Activated T-helper 1 cell treated with anti-CD3 and anti-CD28 coated beads, Interleukin-12 subunit alpha, Interleukin-12 subunit beta, Interleukin-2, Interleukin-4 antibody, amounts not matched to agents 30 ng/mL and 10 ng/mL and 1 ng/mL, durations not matched to agents 14 hours and 24 hours and 36 hours (primary cell): ENCODE results near the gene GPATCH2L. TPM values are rescaled to one million over a fixed set of nuclear protein-coding genes. Genes with fewer than 3 reads are reported as not detected.

Source experiments
- DNase-seq: peaks from one replicate; pipeline ENCODE4 v3.0.0; 2021; ENCODE audit warnings: low spot score
- H3K27ac Mint-ChIP-seq: one replicate; pipeline ENCODE4 v1.8.0; 2021; ENCODE audit warnings: mild to moderate bottlenecking, mixed read lengths
- H3K27me3 Mint-ChIP-seq: one replicate; pipeline ENCODE4 v1.8.0; 2022; ENCODE audit warnings: mild to moderate bottlenecking, moderate library complexity, mixed read lengths; ENCODE audit not compliant: insufficient read depth
- H3K36me3 Mint-ChIP-seq: one replicate; pipeline ENCODE4 v1.8.0; 2021; ENCODE audit warnings: low read depth, mixed read lengths
- H3K4me1 Mint-ChIP-seq: one replicate; pipeline ENCODE4 v1.8.0; 2021; ENCODE audit warnings: low read depth, mixed read lengths
- H3K4me3 Mint-ChIP-seq: one replicate; pipeline ENCODE4 v1.8.0; 2021; ENCODE audit warnings: mild to moderate bottlenecking, moderate library complexity, mixed read lengths
- H3K9me3 Mint-ChIP-seq: one replicate; pipeline ENCODE4 v1.8.0; 2021; ENCODE audit warnings: mixed read lengths
- intact Hi-C: fragments of 100-400 bp; cut with micrococcal nuclease; formaldehyde crosslinking; loops from one replicate; pipeline ENCODE4 v1.15.1; 2024
- total RNA-seq: library from RNA; stranded (reverse); gene quantifications from 2 replicates; pipeline ENCODE4 v1.2.3, GENCODE V29; 2022

The GPATCH2L gene
- total RNA-seq, 1 donor from 2014 or later = 56.1 TPM

DNA sequence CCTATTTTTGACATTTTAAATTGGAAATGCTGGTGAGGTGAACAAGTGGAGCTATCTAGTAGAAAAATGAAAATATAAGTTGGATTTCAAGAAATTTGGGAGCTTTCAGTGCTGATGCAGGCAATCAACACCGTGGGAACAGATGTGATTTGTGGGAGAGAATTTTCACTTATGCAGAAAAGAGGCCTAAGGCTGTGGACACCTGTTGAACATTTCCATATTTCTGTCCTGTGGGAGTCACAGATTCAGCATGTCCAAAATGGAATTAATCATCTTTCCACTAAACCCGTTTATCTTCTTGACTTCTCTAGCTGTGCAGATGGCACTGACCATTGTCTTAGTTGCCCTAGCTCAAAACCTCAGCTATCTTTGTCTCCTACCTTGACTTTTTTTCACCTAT lies 2.5 kb upstream of the GPATCH2L start:
- Mint-ChIP-seq H3K27me3 (peaks cover 15% of the 10 kb centered on the region), H3K4me1 (peaks cover 29% of the 10 kb centered on the region), H3K36me3 (peaks cover under 1% of the 10 kb centered on the region), H3K4me3 (no peak overlapping the region), H3K27ac (no peak overlapping the region), H3K9me3 (peaks cover 13% of the 10 kb centered on the region)
- no peak for DNase-seq
- intact Hi-C loops = no loop called here

DNA sequence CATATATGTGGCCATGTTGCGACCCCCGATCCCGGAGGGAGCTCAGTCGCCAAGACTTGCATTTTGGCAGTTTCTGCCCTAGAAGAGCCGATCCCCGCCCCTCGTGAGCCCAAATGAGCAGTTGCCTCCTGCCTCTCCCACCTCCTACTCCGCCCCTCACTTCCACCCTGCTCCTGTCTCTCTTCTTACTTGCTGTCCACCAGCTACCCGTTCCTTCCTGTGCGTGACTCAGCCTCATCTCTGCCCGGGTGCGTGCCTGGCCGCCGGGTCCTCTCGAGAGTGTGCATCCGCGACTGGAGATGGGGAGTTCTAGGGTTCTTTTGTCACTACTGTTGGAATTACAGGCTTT lies 585 bp downstream of the GPATCH2L start:
- intact Hi-C loops = loop anchor here (1.0 to 5.0 kb wide), 6 partner anchors 167 to 1304 kb away; partner anchors contain the start of genes ANGEL1, ERG28, IFT43 and SAMD15
- H3K4me1 Mint-ChIP-seq = peaks cover 60% of the 10 kb centered on the region
- H3K36me3 Mint-ChIP-seq = peaks cover 23% of the 10 kb centered on the region
- H3K9me3 Mint-ChIP-seq = peaks cover 8% of the 10 kb centered on the region
- peaks cover 11% of the 10 kb centered on the region for H3K27me3 Mint-ChIP-seq
- peak overlapping the region; percentile 94 for H3K4me3 Mint-ChIP-seq
- peak; percentile 77 for DNase-seq
- peak overlapping the region; percentile 94 for H3K27ac Mint-ChIP-seq

DNA sequence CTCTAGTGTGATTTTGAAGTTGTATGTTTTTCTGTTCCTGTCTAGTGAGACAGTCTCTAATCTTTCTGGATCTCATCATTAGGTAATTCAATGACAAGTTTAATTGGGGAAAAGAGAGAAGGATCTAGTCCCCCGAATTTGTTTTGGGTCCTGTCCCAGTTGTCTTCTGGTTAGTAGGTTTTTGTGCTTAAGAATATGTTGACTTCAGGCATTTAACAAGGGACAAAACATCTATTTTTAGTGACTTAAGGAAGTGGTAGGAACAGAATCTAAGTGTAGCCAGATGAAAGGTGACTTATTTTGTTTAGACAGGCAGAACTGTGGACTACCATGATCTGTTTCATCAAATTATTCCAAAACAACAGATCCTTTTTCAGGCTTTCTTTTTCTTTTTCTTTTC lies 2.2 kb downstream of the GPATCH2L start:
- Mint-ChIP-seq H3K27ac (peak overlapping the region; percentile 27), H3K27me3 (peaks cover 9% of the 10 kb centered on the region), H3K36me3 (peaks cover 34% of the 10 kb centered on the region), H3K9me3 (peaks cover 8% of the 10 kb centered on the region), H3K4me3 (peak overlapping the region; percentile 94), H3K4me1 (peaks cover 76% of the 10 kb centered on the region)
- no peak for DNase-seq
- intact Hi-C loops = loop anchor here (2.0 to 5.0 kb wide), 5 partner anchors 492 to 1303 kb away; partner anchors contain the start of genes ANGEL1, ERG28, SAMD15 and TMED8

DNA sequence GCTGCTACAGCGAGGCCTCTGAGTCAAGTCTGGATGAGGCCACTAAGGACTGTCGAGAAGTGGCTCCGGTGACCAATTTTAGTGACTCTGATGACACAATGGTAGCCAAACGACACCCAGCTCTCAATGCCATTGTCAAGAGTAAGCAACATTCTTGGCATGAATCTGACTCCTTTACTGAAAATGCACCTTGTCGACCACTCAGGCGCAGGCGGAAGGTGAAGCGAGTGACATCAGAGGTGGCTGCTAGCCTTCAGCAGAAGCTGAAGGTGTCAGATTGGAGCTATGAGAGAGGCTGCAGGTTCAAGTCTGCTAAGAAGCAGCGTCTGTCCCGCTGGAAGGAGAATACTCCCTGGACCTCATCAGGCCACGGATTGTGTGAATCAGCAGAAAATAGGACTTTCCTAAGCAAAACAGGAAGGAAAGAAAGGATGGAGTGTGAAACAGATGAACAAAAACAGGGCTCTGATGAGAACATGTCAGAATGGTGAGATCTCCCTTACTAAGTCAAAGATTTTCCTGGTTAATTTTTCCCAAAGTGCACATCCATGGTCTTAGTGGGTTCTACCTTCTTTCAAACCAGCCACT lies 2.9 kb downstream of the GPATCH2L start:
- Mint-ChIP-seq H3K27ac (no peak overlapping the region), H3K36me3 (peaks cover 39% of the 10 kb centered on the region)

DNA sequence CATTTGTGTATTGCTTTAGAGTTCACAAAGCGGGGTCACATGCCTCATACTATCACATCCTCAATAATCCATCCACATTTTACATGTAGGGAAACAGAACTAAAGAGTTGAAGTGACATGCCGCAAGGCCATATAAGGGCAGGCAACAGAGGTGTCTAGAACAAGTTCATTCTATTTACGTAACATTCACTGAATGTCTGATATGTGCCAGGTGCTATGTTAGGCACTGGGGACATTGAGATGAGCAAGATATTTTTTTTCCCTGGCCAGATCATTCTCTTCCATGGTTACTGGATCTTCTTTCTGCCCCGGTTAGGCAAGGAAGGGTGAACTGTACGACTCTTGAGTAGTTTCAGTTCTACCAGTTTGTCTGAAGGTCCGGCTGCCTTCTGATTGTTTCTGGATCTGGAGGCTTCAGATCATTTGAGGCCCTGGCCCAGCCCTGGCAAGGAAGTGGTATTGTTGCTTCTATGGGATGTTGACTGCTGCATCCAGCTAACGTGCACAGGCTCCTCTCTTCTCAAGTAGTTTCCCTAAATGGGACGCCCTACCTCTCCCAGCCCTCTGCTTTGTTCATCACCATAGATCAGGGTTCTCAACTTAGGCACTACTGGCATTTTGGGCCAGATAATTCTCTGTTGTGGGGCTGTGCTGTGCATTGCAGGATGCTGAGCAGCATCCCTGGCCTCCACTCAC lies 12.1 kb downstream of the GPATCH2L start:
- Mint-ChIP-seq H3K9me3 (no peaks in the 10 kb centered on the region), H3K27me3 (no peaks in the 10 kb centered on the region), H3K4me3 (no peak overlapping the region), H3K36me3 (peaks cover 56% of the 10 kb centered on the region), H3K27ac (peak overlapping the region; percentile 10), H3K4me1 (peaks cover 30% of the 10 kb centered on the region)
- intact Hi-C loops = no loop called here
- DNase-seq = no peak

More for the DNA sequence above, 2.9 kb downstream of the GPATCH2L start:
- H3K4me3 Mint-ChIP-seq = peak overlapping the region; percentile 94
- H3K27me3 Mint-ChIP-seq = peaks cover 4% of the 10 kb centered on the region
- H3K9me3 Mint-ChIP-seq = peaks cover 8% of the 10 kb centered on the region
- DNase-seq = no peak
- H3K4me1 Mint-ChIP-seq = peaks cover 83% of the 10 kb centered on the region
- intact Hi-C loops = loop anchor here (5.0 kb wide), 4 partner anchors 492 to 1223 kb away; partner anchors contain the start of genes ANGEL1, ERG28, SAMD15 and TMED8

DNA sequence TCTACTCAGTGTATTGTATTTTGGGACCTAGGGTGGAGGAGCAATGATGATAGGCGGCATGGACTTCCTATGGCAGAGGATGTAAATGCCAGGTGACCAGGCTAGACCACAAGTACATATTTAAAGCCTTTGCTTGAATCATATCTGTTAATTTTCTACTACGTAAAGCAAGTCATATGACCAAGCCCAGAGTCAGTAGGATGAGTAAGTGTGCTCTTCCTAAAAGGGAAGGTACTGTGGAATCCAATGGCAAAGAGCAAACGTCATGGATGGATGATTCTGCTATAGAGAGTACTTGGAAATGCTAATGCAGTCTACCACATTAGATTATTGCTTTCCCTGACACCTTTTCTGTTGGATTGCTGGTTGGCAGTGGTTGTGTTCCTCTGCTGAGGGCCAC lies 16.8 kb downstream of the GPATCH2L start:
- no peak overlapping the region for H3K4me3 Mint-ChIP-seq
- peaks cover 8% of the 10 kb centered on the region for H3K4me1 Mint-ChIP-seq
- DNase-seq = no peak
- intact Hi-C loops = no loop called here
- peaks cover 55% of the 10 kb centered on the region for H3K36me3 Mint-ChIP-seq
- no peaks in the 10 kb centered on the region for H3K27me3 Mint-ChIP-seq
- H3K27ac Mint-ChIP-seq = no peak overlapping the region
- no peaks in the 10 kb centered on the region for H3K9me3 Mint-ChIP-seq

DNA sequence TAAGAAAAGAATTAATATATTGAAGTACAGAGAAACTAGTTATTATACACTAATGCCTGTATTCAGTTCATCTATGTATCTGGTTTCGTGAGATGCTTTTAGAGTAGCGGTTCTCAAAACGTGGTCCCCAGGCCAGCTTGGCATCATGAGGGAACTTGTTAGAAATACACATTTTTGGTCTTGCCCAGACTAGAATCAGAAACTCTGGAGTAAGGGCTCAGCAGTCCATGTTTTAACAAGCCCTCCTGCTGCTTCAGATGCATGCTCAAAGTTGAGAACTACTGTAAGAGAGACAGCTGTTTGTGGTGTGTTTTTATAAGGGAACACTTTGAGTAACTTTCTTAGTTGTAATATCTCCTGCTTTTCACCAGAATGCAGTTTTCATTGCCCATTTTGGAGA lies 18.1 kb downstream of the GPATCH2L start:
- H3K4me1 Mint-ChIP-seq = no peaks in the 10 kb centered on the region
- DNase-seq = no peak
- H3K4me3 Mint-ChIP-seq = no peak overlapping the region
- intact Hi-C loops = no loop called here
- H3K36me3 Mint-ChIP-seq = peaks cover 54% of the 10 kb centered on the region
- H3K27ac Mint-ChIP-seq = no peak overlapping the region
- H3K27me3 Mint-ChIP-seq = no peaks in the 10 kb centered on the region
- no peaks in the 10 kb centered on the region for H3K9me3 Mint-ChIP-seq

DNA sequence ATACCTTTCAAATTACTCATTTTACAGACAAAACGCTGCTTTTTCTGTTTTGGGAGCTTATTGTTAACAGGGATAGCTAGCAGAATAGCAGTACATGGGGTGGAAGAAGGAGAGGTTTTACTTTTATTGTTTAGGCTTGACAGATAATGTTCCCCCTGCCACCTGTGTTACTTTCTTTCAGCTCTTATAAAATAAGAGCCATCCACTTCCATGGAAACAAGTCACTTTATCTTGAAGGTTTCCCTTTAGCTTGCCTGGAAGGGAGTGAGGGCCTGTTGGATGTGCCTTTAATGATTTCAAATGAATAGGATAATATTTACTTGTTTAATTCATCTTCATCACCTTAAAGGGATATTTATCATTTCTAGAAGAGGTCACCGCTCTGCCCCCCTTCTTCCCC lies 23.3 kb downstream of the GPATCH2L start:
- Mint-ChIP-seq H3K36me3 (peaks cover 53% of the 10 kb centered on the region), H3K4me3 (no peak overlapping the region), H3K4me1 (peaks cover 7% of the 10 kb centered on the region), H3K27ac (no peak overlapping the region), H3K27me3 (no peaks in the 10 kb centered on the region), H3K9me3 (no peaks in the 10 kb centered on the region)
- intact Hi-C loops = no loop called here
- DNase-seq = no peak

DNA sequence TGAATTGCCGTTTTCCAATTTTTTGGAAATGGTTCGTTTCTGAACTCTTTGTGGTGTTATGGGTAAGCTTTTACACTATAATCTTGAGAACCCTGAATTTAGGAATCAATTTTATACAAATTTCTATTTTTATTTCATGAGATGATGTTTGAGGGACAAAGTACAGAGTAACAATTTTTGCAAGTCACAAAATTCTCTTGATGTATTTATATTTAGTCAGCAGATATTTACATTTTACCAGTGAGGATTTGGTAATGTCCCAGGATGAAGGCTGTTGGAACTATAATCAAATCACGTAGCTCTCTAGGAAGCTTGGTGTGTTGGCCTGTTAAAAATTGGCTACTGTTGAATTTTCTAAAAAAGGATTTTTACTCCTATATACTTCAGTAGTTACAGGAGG lies 24.2 kb downstream of the GPATCH2L start:
- peaks cover 7% of the 10 kb centered on the region for H3K4me1 Mint-ChIP-seq
- intact Hi-C loops = no loop called here
- H3K27ac Mint-ChIP-seq = no peak overlapping the region
- no peaks in the 10 kb centered on the region for H3K9me3 Mint-ChIP-seq
- H3K36me3 Mint-ChIP-seq = peaks cover 48% of the 10 kb centered on the region
- H3K4me3 Mint-ChIP-seq = no peak overlapping the region
- no peaks in the 10 kb centered on the region for H3K27me3 Mint-ChIP-seq
- DNase-seq = no peak

DNA sequence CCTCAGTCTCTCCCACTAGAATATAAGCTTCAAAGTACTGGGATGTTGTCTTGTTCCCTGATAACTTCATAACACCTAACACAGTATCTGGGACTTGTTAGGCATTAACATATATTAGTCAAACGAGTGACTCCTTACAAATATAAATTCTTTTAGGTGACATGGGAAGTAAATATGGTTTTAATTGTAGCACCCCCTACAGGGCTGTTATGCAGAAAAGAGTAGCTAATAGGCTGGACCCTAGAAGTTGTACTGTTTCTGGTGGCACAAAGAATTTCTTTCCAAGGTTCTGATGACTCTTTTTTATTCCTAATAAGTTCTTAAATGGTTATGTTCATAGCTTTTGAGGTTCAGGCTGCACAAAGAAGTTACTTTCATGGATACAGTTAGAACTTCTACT lies 29.8 kb downstream of the GPATCH2L start:
- intact Hi-C loops = no loop called here
- Mint-ChIP-seq H3K27ac (no peak overlapping the region), H3K4me1 (peaks cover 14% of the 10 kb centered on the region), H3K4me3 (no peak overlapping the region), H3K27me3 (no peaks in the 10 kb centered on the region), H3K36me3 (peaks cover 40% of the 10 kb centered on the region), H3K9me3 (no peaks in the 10 kb centered on the region)
- DNase-seq = no peak

DNA sequence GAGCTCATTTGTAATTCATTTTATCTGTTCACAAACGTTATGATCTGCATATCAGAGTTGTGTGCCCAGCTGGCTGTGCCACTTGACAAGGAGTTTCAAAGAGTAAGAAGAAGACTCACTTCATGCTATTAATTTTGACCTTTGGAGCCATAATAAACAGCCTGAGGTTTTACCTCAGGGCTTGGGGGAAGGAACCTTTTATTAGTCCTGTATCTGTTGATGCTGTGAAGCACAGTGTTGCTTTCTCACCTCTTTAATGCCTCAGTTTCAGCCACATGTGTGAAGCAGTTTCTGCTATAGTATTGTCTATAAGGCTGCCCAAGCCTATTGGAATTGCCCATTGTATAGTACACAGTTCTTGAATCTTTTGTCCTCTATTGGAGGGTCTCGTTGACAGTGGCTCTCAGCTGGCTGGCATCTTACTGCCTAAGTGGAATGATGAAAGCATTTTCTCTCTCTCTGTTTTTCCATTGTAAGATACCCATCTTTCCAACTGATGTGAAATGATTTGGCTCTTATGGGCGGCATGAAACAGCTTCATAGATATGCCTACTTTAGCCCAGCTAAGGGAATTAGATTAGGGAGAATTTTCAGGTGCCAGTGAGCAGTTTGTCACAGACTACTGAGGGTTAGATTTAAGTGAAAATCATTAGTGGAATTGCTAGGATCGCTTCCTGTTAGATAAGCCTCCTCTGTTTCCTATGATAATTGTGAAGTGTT lies 34.7 kb downstream of the GPATCH2L start:
- Mint-ChIP-seq H3K4me1 (peaks cover 12% of the 10 kb centered on the region), H3K36me3 (peaks cover 31% of the 10 kb centered on the region), H3K27ac (no peak overlapping the region), H3K4me3 (no peak overlapping the region), H3K27me3 (no peaks in the 10 kb centered on the region), H3K9me3 (no peaks in the 10 kb centered on the region)
- intact Hi-C loops = no loop called here
- DNase-seq = no peak

DNA sequence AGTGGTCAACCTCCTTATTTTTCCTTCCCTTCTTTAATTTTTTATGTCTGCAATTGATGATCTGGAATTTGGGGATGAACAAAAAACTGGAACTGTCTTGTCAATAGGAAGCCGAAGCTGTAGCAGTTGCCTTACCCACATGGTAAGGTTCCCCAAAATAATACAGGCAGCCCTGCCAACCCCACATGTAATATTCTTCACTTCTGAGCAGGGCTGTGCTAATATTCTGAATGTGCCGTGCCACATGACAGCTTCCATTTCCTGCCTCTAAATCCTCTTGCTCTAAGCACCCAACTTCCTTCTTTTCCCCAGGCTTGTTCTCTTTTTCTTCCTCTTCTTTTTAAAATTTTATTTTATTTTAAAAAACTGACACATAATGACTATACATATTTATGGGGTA lies 39.6 kb downstream of the GPATCH2L start:
- DNase-seq = no peak
- H3K4me3 Mint-ChIP-seq = no peak overlapping the region
- peaks cover 37% of the 10 kb centered on the region for H3K36me3 Mint-ChIP-seq
- no peaks in the 10 kb centered on the region for H3K9me3 Mint-ChIP-seq
- H3K27me3 Mint-ChIP-seq = no peaks in the 10 kb centered on the region
- no peak overlapping the region for H3K27ac Mint-ChIP-seq
- intact Hi-C loops = no loop called here
- H3K4me1 Mint-ChIP-seq = peaks cover 13% of the 10 kb centered on the region

DNA sequence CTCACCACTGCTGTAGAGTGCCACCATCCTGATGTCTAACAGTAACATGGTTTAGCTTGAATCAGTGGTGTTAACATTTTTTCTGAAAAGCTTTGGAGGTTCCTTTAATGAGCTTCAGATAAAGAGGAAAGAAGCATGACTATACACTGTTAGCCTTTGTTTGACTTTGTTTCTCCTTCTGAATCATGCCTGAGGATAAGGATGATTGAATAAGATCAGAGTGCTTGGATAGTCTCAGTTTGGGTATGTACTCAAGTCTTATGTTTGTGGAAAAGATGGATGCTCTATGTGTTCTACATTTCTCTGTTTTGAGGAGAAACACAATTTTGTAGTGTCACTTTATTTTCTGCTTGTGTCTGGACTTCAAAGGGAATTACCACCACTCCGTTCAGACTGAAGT lies 42.0 kb downstream of the GPATCH2L start:
- H3K36me3 Mint-ChIP-seq = peaks cover 33% of the 10 kb centered on the region
- DNase-seq = no peak
- no peak overlapping the region for H3K27ac Mint-ChIP-seq
- no peaks in the 10 kb centered on the region for H3K9me3 Mint-ChIP-seq
- no peak overlapping the region for H3K4me3 Mint-ChIP-seq
- H3K27me3 Mint-ChIP-seq = no peaks in the 10 kb centered on the region
- H3K4me1 Mint-ChIP-seq = peaks cover 15% of the 10 kb centered on the region
- intact Hi-C loops = no loop called here
